ENCODE measurements around the gene PCDHGA1.
A peak's percentile ranks its signal among the peaks of the same experiment; 100 is the strongest.
"Not testable (repeated sequence)": the region's sequence is repeated elsewhere in the genome, so short reads cannot be mapped to it uniquely, and the experiment has no call there.

Gene PCDHGA1

GRCh38 chr5:141330299-141331080 lies at the start of gene PCDHGA1:
Gene PCDHGA1, plus strand, starts transcription at chr5:141330514.
- H3K4me3 ChIP-seq (ENCODE audit: control insufficient read depth, low read depth, low read length), result peak within 1 kb of the TSS; percentile 31
- TF ChIP-seq, protein P1, sequence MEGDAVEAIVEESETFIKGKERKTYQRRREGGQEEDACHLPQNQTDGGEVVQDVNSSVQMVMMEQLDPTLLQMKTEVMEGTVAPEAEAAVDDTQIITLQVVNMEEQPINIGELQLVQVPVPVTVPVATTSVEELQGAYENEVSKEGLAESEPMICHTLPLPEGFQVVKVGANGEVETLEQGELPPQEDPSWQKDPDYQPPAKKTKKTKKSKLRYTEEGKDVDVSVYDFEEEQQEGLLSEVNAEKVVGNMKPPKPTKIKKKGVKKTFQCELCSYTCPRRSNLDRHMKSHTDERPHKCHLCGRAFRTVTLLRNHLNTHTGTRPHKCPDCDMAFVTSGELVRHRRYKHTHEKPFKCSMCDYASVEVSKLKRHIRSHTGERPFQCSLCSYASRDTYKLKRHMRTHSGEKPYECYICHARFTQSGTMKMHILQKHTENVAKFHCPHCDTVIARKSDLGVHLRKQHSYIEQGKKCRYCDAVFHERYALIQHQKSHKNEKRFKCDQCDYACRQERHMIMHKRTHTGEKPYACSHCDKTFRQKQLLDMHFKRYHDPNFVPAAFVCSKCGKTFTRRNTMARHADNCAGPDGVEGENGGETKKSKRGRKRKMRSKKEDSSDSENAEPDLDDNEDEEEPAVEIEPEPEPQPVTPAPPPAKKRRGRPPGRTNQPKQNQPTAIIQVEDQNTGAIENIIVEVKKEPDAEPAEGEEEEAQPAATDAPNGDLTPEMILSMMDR (conservative IDR thresholded peaks at IDR 0.05; ENCODE audit: control insufficient read depth, insufficient read depth, low read depth, low read length), result peak; percentile 57
- DNase-seq (ENCODE audit: low read depth), result peak; percentile 64

DNA sequence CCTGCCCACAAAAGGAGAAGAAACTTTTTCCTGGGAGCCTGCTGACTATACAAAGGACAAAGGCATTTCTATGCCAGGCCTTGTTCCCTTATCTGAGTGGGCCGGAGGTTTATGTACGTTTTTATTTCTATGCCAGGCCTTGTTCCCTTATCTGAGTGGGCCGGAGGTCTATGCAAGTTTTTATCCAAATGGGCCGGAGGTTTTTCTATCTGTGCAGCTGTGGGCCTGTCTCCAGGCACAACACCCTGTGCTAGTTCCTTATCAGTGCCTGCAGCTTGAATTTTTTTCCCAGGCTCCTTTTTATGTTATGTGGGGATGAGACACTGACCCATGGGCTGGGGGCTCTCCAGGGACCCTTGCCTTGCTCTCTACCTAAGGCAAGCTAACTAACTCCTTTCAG lies 31.9 kb upstream of the PCDHGA1 start:
- TF ChIP-seq, protein P1 (conservative IDR thresholded peaks at IDR 0.05; ENCODE audit: control insufficient read depth, insufficient read depth, low read depth, low read length), result no peak
- no peak for DNase-seq (ENCODE audit: low read depth)
- H3K4me3 ChIP-seq (ENCODE audit: control insufficient read depth, low read depth, low read length), result no peak overlapping the region

- no peak for DNase-seq (ENCODE audit: low read depth)
- H3K4me3 ChIP-seq (ENCODE audit: control insufficient read depth, low read depth, low read length), result no peak within 1 kb of the TSS
- TF ChIP-seq, protein P1 (conservative IDR thresholded peaks at IDR 0.05; ENCODE audit: control insufficient read depth, insufficient read depth, low read depth, low read length), result no peak
These were observed 26.6 kb upstream of the PCDHGA1 start, which contains the start of gene SLC25A2 for GRCh38 chr5:141303756-141304155. Gene SLC25A2, minus strand, starts transcription at chr5:141304049. Its CDS starts 184 bp downstream, at chr5:141303865.

DNA sequence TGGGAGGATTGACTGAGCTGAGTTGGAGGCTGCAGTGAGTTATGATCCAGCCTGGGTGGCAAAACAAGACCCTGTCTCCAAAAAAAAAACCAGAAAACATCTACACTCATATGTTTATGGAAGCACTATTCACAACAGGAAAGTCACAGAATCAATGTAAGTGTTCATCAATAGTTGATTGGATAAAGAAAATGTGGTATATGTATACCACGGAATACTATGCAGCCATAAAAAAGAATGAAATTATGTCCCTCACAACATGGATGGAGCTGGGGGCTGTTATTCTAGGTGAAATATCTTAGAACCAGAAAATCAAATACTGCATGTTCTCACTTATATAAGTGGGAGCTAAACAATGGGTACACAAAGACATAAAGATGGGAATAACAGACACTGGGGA lies 23.7 kb upstream of the PCDHGA1 start:
- no peak for DNase-seq (ENCODE audit: low read depth)
- TF ChIP-seq, protein P1 (conservative IDR thresholded peaks at IDR 0.05; ENCODE audit: control insufficient read depth, insufficient read depth, low read depth, low read length), result no peak
- no peak overlapping the region for H3K4me3 ChIP-seq (ENCODE audit: control insufficient read depth, low read depth, low read length)

GRCh38 chr5:141313711-141314110 lies 16.6 kb upstream of the PCDHGA1 start:
- no peak overlapping the region for H3K4me3 ChIP-seq (ENCODE audit: control insufficient read depth, low read depth, low read length)
- TF ChIP-seq, protein P1 (conservative IDR thresholded peaks at IDR 0.05; ENCODE audit: control insufficient read depth, insufficient read depth, low read depth, low read length), result no peak
- no peak for DNase-seq (ENCODE audit: low read depth)

DNA sequence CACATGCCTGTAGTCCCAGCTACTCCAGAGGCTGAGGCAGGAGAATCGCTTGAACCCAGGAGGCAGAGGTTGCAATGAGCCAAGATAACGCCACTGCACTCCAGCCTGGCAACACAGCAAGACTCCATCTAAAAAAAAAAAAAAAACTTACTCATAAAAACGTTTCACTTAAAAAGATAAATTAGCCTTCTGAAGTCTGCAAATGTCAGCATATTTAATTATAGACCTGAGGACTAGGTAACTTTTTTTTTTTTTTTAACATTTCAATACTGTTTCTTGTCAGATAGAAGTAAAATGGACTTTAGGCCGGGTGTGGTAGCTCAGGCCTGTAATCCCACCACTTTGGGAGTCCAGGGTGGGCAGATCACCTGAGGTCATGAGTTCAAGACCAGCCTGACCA lies 13.4 kb upstream of the PCDHGA1 start:
- H3K4me3 ChIP-seq (ENCODE audit: control insufficient read depth, low read depth, low read length); DNase-seq (ENCODE audit: low read depth): not testable (repeated sequence)

DNA sequence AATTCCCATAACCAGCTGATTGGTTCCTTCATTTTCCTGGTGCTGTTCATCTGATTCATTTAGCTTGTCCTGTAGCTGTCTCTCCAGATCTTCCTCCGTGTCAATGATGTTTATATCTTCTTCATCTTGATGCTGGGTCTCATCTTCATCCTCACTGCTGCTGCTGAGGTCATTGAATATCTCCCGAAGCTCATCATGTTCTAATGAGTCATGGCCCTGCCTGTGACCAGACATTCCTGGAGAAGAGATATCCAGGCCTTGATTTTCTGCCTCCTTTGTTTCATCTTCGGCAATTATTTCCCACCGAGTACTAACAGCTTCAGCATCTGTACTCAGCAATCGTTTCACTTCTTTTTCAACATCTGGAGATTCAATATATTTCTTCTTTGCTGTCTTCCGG lies 11.1 kb upstream of the PCDHGA1 start:
- TF ChIP-seq, protein P1 (conservative IDR thresholded peaks at IDR 0.05; ENCODE audit: control insufficient read depth, insufficient read depth, low read depth, low read length), result no peak
- no peak overlapping the region for H3K4me3 ChIP-seq (ENCODE audit: control insufficient read depth, low read depth, low read length)
- no peak for DNase-seq (ENCODE audit: low read depth)

Measured in fibroblast of mammary gland (primary cell).